GM13977 (cell line): ENCODE data around the gene FGF4.

ENCODE experiments used
- DNase-seq: peaks from one replicate; pipeline ENCODE4 v3.0.0; 2012; ENCODE audit warnings: low spot score
- CTCF ChIP-seq: IDR thresholded peaks from 2 replicates; pipeline ENCODE4 v1.5.1; 2012; ENCODE audit warnings: mild to moderate bottlenecking, control low read depth; ENCODE audit not compliant: insufficient read depth; ENCODE audit errors: extremely low read depth, missing control alignments
- in situ Hi-C: fragments of 300-500 bp; cut with MboI; formaldehyde crosslinking; loops from one replicate; pipeline ENCODE4 v1.12.0; 2022; ENCODE audit warnings: low sequenced_read_pairs, low pct_unique_long_range_greater_than_20kb, mixed read lengths, inconsistent platforms; ENCODE audit not compliant: unreplicated experiment

FGF4 gene

GRCh38 chr11:69760319-69760718 is 14.8 kb downstream of the FGF4 start:
- in situ Hi-C loops: no loop called here
- no peak for DNase-seq
- TF ChIP-seq CTCF: no peak

GRCh38 chr11:69752890-69753289 is 22.3 kb downstream of the FGF4 start:
- in situ Hi-C loops: no loop called here

GRCh38 chr11:69750875-69751597 is 24.1 kb downstream of the FGF4 start:
- DNase-seq: no peak
- in situ Hi-C loops: no loop called here
- no peak for TF ChIP-seq CTCF

More at GRCh38 chr11:69752890-69753289, 22.3 kb downstream of the FGF4 start:
- no peak for DNase-seq
- TF ChIP-seq CTCF: no peak

- TF ChIP-seq CTCF: no peak
- in situ Hi-C loops: no loop called here
- DNase-seq: no peak
These were observed 24.9 kb downstream of the FGF4 start for GRCh38 chr11:69750108-69750850.

- in situ Hi-C loops: no loop called here
- DNase-seq: no peak
- TF ChIP-seq CTCF: no peak
These were observed 26.5 kb downstream of the FGF4 start for GRCh38 chr11:69748637-69749036.

- no peak for TF ChIP-seq CTCF
- DNase-seq: no peak
- in situ Hi-C loops: no loop called here
These were observed 28.1 kb downstream of the FGF4 start for GRCh38 chr11:69746752-69747742.
